NCI-H1092 (cell line): ENCODE measurements around the gene ALCAM.

Source experiments
- DNase-seq: peaks from one replicate; lab custom pipeline; 2025; lab: John Stamatoyannopoulos, UW

ALCAM gene

GRCh38 chr3:105528955-105529354 lies 162.2 kb downstream of the ALCAM start:
- DNase-seq, result no peak

- no peak for DNase-seq
Observed at GRCh38 chr3:105529456-105529855, 162.7 kb downstream of the ALCAM start.

- DNase-seq, result no peak
Observed at GRCh38 chr3:105532251-105532650, 165.5 kb downstream of the ALCAM start.

- no peak for DNase-seq
Observed at GRCh38 chr3:105533960-105534359, 167.3 kb downstream of the ALCAM start.

GRCh38 chr3:105534491-105534890 lies 167.8 kb downstream of the ALCAM start:
- DNase-seq, result no peak

GRCh38 chr3:105537371-105538080 lies 170.8 kb downstream of the ALCAM start:
- DNase-seq, result no peak

GRCh38 chr3:105538483-105538882 lies 171.8 kb downstream of the ALCAM start:
- DNase-seq, result no peak

- DNase-seq, result no peak
Observed at GRCh38 chr3:105539897-105540296, 173.2 kb downstream of the ALCAM start.

- no peak for DNase-seq
Observed at GRCh38 chr3:105542282-105543019, 175.7 kb downstream of the ALCAM start.

- DNase-seq, result no peak
Observed at GRCh38 chr3:105545051-105545450, 178.3 kb downstream of the ALCAM start.

- DNase-seq, result no peak
Observed at GRCh38 chr3:105553851-105554250, 187.1 kb downstream of the ALCAM start.

GRCh38 chr3:105555206-105555605 lies 188.5 kb downstream of the ALCAM start:
- no peak for DNase-seq

- DNase-seq, result no peak
Observed at GRCh38 chr3:105559856-105560255, 193.1 kb downstream of the ALCAM start.

GRCh38 chr3:105561876-105562275 lies 195.2 kb downstream of the ALCAM start:
- no peak for DNase-seq

GRCh38 chr3:105564546-105565288 lies 198.0 kb downstream of the ALCAM start:
- no peak for DNase-seq

- no peak for DNase-seq
Observed at GRCh38 chr3:105571005-105571404, 204.3 kb downstream of the ALCAM start.

GRCh38 chr3:105572501-105572900 lies 205.8 kb downstream of the ALCAM start:
- no peak for DNase-seq

- no peak for DNase-seq
Observed at GRCh38 chr3:105579439-105579838, 212.7 kb downstream of the ALCAM start.

- no peak for DNase-seq
Observed at GRCh38 chr3:105580296-105580965, 213.7 kb downstream of the ALCAM start.

GRCh38 chr3:105582015-105582414 lies 215.3 kb downstream of the ALCAM start:
- no peak for DNase-seq

GRCh38 chr3:105584003-105584790 lies 217.5 kb downstream of the ALCAM start:
- no peak for DNase-seq

GRCh38 chr3:105593315-105593714 lies 226.6 kb downstream of the ALCAM start:
- DNase-seq, result no peak
